IPS-NIHi11 (cell line): ENCODE measurements around the gene WASHC1.
"Not testable (repeated sequence)": the region's sequence is repeated elsewhere in the genome, so short reads cannot be mapped to it uniquely, and the experiment has no call there.

Experiments
- DNase-seq: peaks from one replicate; pipeline ENCODE4 v3.0.0; 2012; ENCODE audit warnings: mixed read lengths, low spot score

The WASHC1 gene

GRCh38 chr9:29356-29755, at the start of gene WASHC1:
Gene WASHC1 (minus strand): TSS chr9:29456. CDS start chr9:24999, 4,457 bp downstream.
- DNase-seq = not testable (repeated sequence)

GRCh38 chr9:78333-78732, 49.1 kb upstream of the WASHC1 start:
- DNase-seq = not testable (repeated sequence)

- not testable (repeated sequence) for DNase-seq
Measured at GRCh38 chr9:76389-76788, 47.1 kb upstream of the WASHC1 start.

GRCh38 chr9:73900-74525, 44.8 kb upstream of the WASHC1 start:
- DNase-seq = not testable (repeated sequence)

- peak; percentile 50 for DNase-seq
Measured at GRCh38 chr9:73076-73899, 44.0 kb upstream of the WASHC1 start.

GRCh38 chr9:63031-63629, 33.9 kb upstream of the WASHC1 start:
- not testable (repeated sequence) for DNase-seq

- DNase-seq = not testable (repeated sequence)
Measured at GRCh38 chr9:52678-53077, 23.4 kb upstream of the WASHC1 start.

- not testable (repeated sequence) for DNase-seq
Measured at GRCh38 chr9:48190-48842, 19.1 kb upstream of the WASHC1 start.

- not testable (repeated sequence) for DNase-seq
Measured at GRCh38 chr9:46639-47271, 17.5 kb upstream of the WASHC1 start.

- DNase-seq = not testable (repeated sequence)
Measured at GRCh38 chr9:46164-46563, 16.9 kb upstream of the WASHC1 start.

GRCh38 chr9:45180-45878, 16.1 kb upstream of the WASHC1 start:
- DNase-seq = not testable (repeated sequence)

GRCh38 chr9:44416-44815, 15.2 kb upstream of the WASHC1 start:
- not testable (repeated sequence) for DNase-seq

GRCh38 chr9:43636-44035, 14.4 kb upstream of the WASHC1 start:
- DNase-seq = not testable (repeated sequence)

GRCh38 chr9:43116-43515, 13.9 kb upstream of the WASHC1 start:
- DNase-seq = not testable (repeated sequence)

GRCh38 chr9:41819-42218, 12.6 kb upstream of the WASHC1 start:
- not testable (repeated sequence) for DNase-seq

GRCh38 chr9:41261-41676, 12.0 kb upstream of the WASHC1 start:
- not testable (repeated sequence) for DNase-seq

- DNase-seq = not testable (repeated sequence)
Measured at GRCh38 chr9:32308-32707, 3.1 kb upstream of the WASHC1 start.

GRCh38 chr9:28775-29174, 481 bp downstream of the WASHC1 start:
- DNase-seq = not testable (repeated sequence)

GRCh38 chr9:21621-22020, 7.6 kb downstream of the WASHC1 start:
- not testable (repeated sequence) for DNase-seq

- not testable (repeated sequence) for DNase-seq
Measured at GRCh38 chr9:16875-17274, 12.4 kb downstream of the WASHC1 start.
